HepG2 (cell line): Measurements from ENCODE around the gene TBCE. TPM values are rescaled to one million over a fixed set of nuclear protein-coding genes. Genes with fewer than 3 reads are reported as not detected.
A peak's percentile ranks its signal among the peaks of the same experiment; 100 is the strongest.

Experiments used
- FIP1L1 ChIP-seq: fragments of 200-400 bp; formaldehyde crosslinking; IDR thresholded peaks from 2 replicates; pipeline ENCODE4 v1.6.1; 2018; ENCODE audit warnings: low read depth, mild to moderate bottlenecking, low read length, moderate library complexity, borderline replicate concordance; ENCODE audit not compliant: insufficient read depth
- KAT8 ChIP-seq: IDR thresholded peaks from 2 replicates; pipeline ENCODE4 v1.6.1; 2016; ENCODE audit warnings: missing genetic modification reagents, missing compliant biosample characterization
- MLLT10 ChIP-seq: sonication (generic); formaldehyde crosslinking; IDR thresholded peaks from 2 replicates; pipeline ENCODE4 v1.4.0; 2020; ENCODE audit warnings: missing genetic modification reagents
- POLR2AphosphoS2 ChIP-seq: IDR thresholded peaks from 2 replicates; pipeline ENCODE4 v1.6.1; 2011; ENCODE audit warnings: low read depth, low read length, improper control_type of control experiment
- SAP130 ChIP-seq: IDR thresholded peaks from 2 replicates; pipeline ENCODE4 v1.6.1; 2016; ENCODE audit warnings: low read depth
- SMARCC2 ChIP-seq: fragments of 450-650 bp; IDR thresholded peaks from 2 replicates; pipeline ENCODE4 v1.6.1; 2017; ENCODE audit warnings: antibody characterized with exemption, mild to moderate bottlenecking
- ZBTB43 ChIP-seq: sonication (generic); formaldehyde crosslinking; conservative IDR thresholded peaks from 2 replicates; pipeline ENCODE4 v1.4.0; 2020; ENCODE audit warnings: missing genetic modification reagents
- ZNF232 ChIP-seq: sonication (generic); formaldehyde crosslinking; IDR thresholded peaks from 2 replicates; pipeline ENCODE4 v1.4.0; 2020; ENCODE audit warnings: missing genetic modification reagents, borderline replicate concordance
- ZNF33B ChIP-seq: sonication (generic); formaldehyde crosslinking; IDR thresholded peaks from 2 replicates; pipeline ENCODE4 v1.5.1; 2020; ENCODE audit warnings: mild to moderate bottlenecking, missing genetic modification reagents
- ZNF749 ChIP-seq: sonication (generic); formaldehyde crosslinking; IDR thresholded peaks from 2 replicates; pipeline ENCODE4 v1.8.0; 2022; ENCODE audit warnings: mild to moderate bottlenecking, missing genetic modification reagents, moderate library complexity, borderline replicate concordance
- polyA plus RNA-seq, 8 experiments: library from polyadenylated mRNA; depleted of rRNA in 3 of 8; stranded (reverse) in 7 of 8; unstranded in 1 of 8; fragments of >200 nt; fragmentation: Illumina TruSeq in 4 of 8; extraction: Trizol in 4 of 8; gene quantifications; 2 replicates each; pipeline versions ENCODE4 v1.2.1 to v1.2.3, GENCODE V29; 2011 to 2016; ENCODE audit warnings: low read depth in 4 of 8, missing spikeins in 1 of 8, mixed read lengths in 1 of 8; ENCODE audit not compliant: insufficient read depth in 1 of 8
- total RNA-seq, 5 experiments: library from RNA; depleted of rRNA; stranded (reverse); fragments of >200 nt; fragmentation: Illumina TruSeq; extraction: Trizol; gene quantifications; 2 replicates each; pipeline ENCODE4 v1.2.3, GENCODE V29; 2016; ENCODE audit warnings: low read depth in 1 of 5
- TF ChIP-seq, protein P1 (sequence below): sonication (generic); formaldehyde crosslinking; IDR thresholded peaks from 2 replicates; pipeline ENCODE4 v1.4.0; 2020; ENCODE audit warnings: missing genetic modification reagents
- TF ChIP-seq, protein P2 (sequence below): sonication (generic); formaldehyde crosslinking; IDR thresholded peaks from 2 replicates; pipeline ENCODE4 v1.4.0; 2020; ENCODE audit warnings: missing genetic modification reagents
- TF ChIP-seq, protein P3 (sequence below): sonication (generic); formaldehyde crosslinking; IDR thresholded peaks from 2 replicates; pipeline ENCODE4 v1.5.1; 2020; ENCODE audit warnings: mild to moderate bottlenecking, missing genetic modification reagents, borderline replicate concordance

The TBCE gene
- total and polyA plus RNA-seq, 2 of the 13 experiments (the other 11 are each of a cell fraction or from before 2014, with no cell fraction given): 25.6 to 31.1 TPM

- TF ChIP-seq, protein P1, sequence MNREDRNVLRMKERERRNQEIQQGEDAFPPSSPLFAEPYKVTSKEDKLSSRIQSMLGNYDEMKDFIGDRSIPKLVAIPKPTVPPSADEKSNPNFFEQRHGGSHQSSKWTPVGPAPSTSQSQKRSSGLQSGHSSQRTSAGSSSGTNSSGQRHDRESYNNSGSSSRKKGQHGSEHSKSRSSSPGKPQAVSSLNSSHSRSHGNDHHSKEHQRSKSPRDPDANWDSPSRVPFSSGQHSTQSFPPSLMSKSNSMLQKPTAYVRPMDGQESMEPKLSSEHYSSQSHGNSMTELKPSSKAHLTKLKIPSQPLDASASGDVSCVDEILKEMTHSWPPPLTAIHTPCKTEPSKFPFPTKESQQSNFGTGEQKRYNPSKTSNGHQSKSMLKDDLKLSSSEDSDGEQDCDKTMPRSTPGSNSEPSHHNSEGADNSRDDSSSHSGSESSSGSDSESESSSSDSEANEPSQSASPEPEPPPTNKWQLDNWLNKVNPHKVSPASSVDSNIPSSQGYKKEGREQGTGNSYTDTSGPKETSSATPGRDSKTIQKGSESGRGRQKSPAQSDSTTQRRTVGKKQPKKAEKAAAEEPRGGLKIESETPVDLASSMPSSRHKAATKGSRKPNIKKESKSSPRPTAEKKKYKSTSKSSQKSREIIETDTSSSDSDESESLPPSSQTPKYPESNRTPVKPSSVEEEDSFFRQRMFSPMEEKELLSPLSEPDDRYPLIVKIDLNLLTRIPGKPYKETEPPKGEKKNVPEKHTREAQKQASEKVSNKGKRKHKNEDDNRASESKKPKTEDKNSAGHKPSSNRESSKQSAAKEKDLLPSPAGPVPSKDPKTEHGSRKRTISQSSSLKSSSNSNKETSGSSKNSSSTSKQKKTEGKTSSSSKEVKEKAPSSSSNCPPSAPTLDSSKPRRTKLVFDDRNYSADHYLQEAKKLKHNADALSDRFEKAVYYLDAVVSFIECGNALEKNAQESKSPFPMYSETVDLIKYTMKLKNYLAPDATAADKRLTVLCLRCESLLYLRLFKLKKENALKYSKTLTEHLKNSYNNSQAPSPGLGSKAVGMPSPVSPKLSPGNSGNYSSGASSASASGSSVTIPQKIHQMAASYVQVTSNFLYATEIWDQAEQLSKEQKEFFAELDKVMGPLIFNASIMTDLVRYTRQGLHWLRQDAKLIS (CRISPR knock-in tag): no peak
- TF ChIP-seq FIP1L1 (no peak), ZBTB43 (CRISPR knock-in tag) (no peak), POLR2AphosphoS2 (no peak), ZNF232 (CRISPR knock-in tag) (no peak), MLLT10 (CRISPR knock-in tag) (no peak), KAT8 (CRISPR knock-in tag) (0 out of 2 replicates have a peak, but pooled peaks have one; percentile 44), ZNF749 (CRISPR knock-in tag) (no peak), SAP130 (peak; percentile 77), ZNF33B (CRISPR knock-in tag) (no peak), SMARCC2 (no peak)
- TF ChIP-seq, protein P2, sequence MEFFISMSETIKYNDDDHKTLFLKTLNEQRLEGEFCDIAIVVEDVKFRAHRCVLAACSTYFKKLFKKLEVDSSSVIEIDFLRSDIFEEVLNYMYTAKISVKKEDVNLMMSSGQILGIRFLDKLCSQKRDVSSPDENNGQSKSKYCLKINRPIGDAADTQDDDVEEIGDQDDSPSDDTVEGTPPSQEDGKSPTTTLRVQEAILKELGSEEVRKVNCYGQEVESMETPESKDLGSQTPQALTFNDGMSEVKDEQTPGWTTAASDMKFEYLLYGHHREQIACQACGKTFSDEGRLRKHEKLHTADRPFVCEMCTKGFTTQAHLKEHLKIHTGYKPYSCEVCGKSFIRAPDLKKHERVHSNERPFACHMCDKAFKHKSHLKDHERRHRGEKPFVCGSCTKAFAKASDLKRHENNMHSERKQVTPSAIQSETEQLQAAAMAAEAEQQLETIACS (CRISPR knock-in tag): no peak
- TF ChIP-seq, protein P3, sequence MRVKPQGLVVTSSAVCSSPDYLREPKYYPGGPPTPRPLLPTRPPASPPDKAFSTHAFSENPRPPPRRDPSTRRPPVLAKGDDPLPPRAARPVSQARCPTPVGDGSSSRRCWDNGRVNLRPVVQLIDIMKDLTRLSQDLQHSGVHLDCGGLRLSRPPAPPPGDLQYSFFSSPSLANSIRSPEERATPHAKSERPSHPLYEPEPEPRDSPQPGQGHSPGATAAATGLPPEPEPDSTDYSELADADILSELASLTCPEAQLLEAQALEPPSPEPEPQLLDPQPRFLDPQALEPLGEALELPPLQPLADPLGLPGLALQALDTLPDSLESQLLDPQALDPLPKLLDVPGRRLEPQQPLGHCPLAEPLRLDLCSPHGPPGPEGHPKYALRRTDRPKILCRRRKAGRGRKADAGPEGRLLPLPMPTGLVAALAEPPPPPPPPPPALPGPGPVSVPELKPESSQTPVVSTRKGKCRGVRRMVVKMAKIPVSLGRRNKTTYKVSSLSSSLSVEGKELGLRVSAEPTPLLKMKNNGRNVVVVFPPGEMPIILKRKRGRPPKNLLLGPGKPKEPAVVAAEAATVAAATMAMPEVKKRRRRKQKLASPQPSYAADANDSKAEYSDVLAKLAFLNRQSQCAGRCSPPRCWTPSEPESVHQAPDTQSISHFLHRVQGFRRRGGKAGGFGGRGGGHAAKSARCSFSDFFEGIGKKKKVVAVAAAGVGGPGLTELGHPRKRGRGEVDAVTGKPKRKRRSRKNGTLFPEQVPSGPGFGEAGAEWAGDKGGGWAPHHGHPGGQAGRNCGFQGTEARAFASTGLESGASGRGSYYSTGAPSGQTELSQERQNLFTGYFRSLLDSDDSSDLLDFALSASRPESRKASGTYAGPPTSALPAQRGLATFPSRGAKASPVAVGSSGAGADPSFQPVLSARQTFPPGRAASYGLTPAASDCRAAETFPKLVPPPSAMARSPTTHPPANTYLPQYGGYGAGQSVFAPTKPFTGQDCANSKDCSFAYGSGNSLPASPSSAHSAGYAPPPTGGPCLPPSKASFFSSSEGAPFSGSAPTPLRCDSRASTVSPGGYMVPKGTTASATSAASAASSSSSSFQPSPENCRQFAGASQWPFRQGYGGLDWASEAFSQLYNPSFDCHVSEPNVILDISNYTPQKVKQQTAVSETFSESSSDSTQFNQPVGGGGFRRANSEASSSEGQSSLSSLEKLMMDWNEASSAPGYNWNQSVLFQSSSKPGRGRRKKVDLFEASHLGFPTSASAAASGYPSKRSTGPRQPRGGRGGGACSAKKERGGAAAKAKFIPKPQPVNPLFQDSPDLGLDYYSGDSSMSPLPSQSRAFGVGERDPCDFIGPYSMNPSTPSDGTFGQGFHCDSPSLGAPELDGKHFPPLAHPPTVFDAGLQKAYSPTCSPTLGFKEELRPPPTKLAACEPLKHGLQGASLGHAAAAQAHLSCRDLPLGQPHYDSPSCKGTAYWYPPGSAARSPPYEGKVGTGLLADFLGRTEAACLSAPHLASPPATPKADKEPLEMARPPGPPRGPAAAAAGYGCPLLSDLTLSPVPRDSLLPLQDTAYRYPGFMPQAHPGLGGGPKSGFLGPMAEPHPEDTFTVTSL (CRISPR knock-in tag): no peak
Measured at GRCh38 chr1:235411489-235412486, 44.6 kb downstream of the TBCE start (continued).
